CD4-positive, alpha-beta T cell treated with Interleukin-6 for 4 hours (primary cell): ENCODE measurements around the gene BCL2L2.
"Not testable (repeated sequence)": the region's sequence is repeated elsewhere in the genome, so short reads cannot be mapped to it uniquely, and the experiment has no call there.

Experiments
- DNase-seq: peaks from one replicate; pipeline ENCODE4 v3.0.0-alpha.2; 2020; ENCODE audit warnings: mixed read lengths

BCL2L2 gene

GRCh38 chr14:23324993-23325392, 18.4 kb downstream of the BCL2L2 start:
- no peak for DNase-seq

GRCh38 chr14:23325746-23326145, 19.1 kb downstream of the BCL2L2 start:
- DNase-seq = not testable (repeated sequence)

GRCh38 chr14:23326491-23327332, 20.1 kb downstream of the BCL2L2 start:
- DNase-seq = no peak

GRCh38 chr14:23327947-23328744, 21.5 kb downstream of the BCL2L2 start:
- DNase-seq = peak; percentile 75

DNA sequence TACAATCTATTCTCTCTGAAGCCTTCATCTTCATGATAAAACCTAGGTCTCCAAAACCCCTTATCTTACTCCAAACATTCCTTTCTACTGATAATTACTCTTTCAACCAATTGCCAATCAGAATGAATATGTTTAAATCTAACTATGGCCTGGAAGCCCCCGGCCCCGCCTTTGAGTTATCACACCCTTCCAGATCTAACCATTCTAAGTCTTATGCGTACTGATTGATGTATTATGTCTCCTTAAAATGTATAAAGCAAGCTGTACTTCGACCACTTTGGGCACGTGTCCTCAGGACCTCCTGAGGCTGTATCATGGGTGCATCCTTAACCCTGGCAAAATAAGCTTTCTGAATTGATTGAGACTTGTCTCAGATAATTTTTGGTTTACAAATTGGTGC, 29.0 kb downstream of the BCL2L2 start:
- no peak for DNase-seq

DNA sequence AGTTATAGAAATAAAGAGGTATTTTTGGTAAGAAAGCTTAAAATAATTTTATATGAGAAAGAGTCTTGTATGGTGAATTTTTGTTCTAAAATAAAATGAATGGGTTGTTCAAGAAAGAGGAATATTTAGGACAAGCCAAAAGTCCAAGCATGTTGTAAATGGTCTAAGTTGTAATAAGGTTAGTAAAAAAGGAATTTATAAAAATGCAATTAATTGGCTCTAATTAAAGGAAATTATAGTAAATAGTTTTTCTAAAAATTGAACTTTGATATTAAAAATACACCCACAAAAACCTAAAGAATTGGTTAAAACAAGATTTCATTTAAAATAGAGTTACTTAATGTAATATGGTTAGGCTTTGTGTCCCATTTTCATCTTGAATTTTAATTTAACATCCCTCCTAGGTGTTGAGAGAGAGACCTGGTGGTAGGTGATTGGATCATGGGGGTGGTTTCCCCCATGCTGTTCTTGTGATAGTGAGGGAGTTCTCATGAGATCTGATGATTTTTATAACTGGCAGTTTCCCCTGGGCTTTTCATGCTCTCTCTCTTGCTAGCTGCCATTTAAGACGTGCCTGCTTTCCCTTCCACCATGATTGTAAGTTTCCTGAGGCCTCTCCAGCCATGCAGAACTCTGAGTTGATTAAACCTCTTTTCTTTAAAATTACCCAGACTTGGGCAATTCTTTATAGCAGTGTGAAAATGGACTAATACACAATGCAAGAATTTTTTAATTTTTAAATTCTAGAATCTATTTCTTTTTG, 33.1 kb downstream of the BCL2L2 start:
- no peak for DNase-seq

DNA sequence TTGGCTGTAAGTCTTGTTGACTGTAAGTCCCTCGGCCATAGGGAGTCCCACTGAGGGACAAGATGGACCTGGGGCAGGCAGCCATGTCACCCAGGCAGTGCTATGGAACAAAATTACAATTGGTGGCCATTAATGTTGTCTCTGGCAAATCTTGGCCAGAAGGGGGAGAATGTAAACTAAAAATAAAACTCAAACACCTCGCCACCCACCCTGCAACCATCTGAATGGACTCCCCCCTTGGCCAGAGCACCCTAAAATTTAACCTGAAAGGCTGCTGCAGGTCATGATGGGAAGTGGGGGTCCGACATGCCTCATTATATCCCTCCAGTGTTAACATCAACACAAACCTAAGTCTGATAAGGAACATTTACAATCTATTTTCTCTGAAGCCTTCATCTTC, 37.8 kb downstream of the BCL2L2 start:
- no peak for DNase-seq

- DNase-seq = no peak
These were observed 39.5 kb downstream of the BCL2L2 start for GRCh38 chr14:23345987-23346692.

DNA sequence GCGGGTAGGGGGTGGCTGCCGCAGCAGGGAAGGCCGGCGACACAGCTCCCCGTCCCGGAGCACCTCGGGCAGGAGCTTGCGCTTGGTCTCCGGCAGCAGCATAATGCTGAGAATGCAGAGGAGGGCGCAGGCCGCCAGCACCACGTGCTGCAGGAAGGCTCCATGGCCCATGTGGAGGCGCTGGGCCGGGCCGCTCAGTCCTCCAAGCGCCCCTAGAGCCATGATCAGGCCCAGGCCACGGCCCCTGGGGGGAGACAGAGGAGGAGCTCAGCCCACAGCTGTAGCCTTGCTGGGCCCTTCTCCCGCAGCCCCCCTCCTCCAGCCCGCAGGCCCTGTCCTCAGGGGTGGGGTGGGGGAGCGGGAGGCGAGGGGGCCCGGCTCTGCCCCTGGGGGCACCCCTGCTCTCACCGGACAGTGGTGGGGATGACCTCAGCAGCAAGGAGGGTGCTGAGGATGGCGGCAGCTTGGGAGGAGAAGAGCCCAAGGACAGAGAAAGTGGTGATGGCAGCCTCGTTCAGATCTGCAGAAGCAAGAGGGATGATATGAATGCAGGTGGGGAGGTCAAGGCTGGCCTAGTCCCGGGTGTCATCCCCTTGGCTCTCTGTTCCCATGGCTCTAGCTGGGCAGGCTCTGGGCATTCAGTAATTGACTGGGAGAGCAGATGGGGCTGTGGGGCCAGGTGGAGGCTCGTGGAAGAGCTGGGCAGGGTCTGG, 40.2 kb downstream of the BCL2L2 start:
- DNase-seq = no peak

DNA sequence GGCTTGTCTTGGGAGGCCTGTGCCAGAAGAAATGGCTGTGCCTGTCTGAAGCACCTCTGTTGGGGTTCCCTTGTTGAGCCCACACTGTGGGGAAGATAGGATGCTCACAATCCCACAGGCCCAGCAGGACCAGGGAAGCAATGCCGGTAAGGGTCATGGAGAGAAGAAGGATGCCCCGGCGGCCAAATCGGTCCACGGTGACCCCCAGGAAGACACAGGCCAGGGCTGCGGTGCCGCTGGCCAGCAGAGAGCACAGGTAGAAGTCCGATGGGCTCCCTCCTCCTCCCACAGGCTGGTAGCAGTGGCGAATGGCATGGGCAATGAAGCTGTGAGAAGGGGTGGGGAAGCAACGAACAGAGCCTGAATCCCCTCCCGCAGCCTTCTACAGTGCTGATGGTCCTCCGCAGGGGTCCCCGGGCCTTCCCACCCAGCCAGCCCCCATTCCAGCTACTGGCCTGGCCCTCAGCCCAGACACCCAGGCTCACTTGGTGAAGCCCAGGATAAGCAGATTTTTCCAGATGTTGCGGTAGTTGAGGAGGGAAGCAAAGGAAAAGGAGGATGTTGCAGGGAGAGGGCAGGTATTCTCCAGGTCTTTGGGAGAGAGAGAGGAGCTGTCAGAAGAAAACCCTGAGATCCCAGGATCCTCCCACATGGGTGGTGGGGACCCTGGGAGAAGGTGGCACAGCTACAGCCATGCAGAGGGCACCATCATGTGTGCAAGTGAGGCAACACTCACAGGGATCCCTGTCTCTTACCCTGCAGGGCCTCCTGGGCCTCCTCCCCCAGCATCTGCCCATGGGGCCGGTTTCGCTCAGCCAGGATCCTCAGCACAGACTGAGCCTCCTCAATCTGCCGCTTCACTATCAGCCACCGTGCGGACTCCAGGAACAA, 41.0 kb downstream of the BCL2L2 start:
- no peak for DNase-seq

- DNase-seq = no peak
These were observed 41.6 kb downstream of the BCL2L2 start for GRCh38 chr14:23348297-23348655.

- no peak for DNase-seq
These were observed 42.7 kb downstream of the BCL2L2 start for GRCh38 chr14:23349156-23349845.

GRCh38 chr14:23351681-23352505, 45.3 kb downstream of the BCL2L2 start:
- peak; percentile 23 for DNase-seq

DNA sequence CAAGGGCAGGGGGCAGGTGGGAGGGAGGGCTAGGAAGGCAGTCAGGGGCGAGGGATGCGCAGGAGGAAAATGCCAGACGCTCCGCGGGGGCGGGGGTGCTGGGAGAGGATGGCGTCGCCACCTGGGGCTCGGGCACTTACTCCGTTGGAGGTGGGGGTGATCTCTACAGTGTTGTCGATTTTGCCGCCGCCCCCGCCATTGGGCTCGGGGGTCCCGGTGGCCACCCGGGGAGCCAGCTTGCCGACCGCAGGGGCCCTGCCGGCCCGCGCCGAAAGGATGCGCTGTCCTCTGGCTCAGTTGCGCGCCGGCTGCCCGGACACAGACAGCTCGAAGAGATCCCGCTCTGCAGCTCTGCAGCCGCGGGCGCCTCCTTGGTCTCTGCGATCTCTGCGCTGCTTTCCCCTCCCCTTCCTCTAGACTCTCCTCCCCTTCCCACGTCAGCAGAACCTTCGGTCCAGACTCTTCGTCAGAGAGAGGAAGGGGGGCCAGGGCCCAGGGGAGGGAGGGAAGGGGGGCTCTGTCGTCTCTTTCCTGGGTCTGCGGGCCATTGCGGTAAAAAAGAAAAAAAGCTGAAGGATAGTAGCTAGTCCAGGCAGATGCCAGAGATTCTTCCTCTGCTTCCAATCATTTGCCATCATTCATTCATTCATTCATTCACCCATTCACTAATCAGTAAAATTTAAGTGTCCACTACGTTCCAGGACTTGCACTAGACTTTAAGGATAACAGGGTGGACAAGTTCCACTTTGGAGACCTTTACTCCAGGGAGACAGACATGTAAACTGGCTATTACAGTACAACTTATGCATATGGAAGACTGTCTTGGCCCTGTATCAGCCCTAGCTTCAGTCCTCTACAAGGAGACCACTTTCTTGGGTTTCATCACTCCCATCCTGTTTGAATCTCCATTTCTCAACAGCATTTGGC, 46.1 kb downstream of the BCL2L2 start, which contains the start of gene SLC22A17:
TSS of gene SLC22A17 (minus strand) at position 382 of the 927 bp plus-strand sequence.
- peak; percentile 74 for DNase-seq

GRCh38 chr14:23353433-23353780, 46.8 kb downstream of the BCL2L2 start:
- DNase-seq = no peak

- no peak for DNase-seq
These were observed 48.4 kb downstream of the BCL2L2 start for GRCh38 chr14:23354990-23355389.

- DNase-seq = no peak
These were observed 49.3 kb downstream of the BCL2L2 start for GRCh38 chr14:23355871-23356435.

- no peak for DNase-seq
These were observed 50.0 kb downstream of the BCL2L2 start for GRCh38 chr14:23356662-23357061.
